ENCODE measurements around the gene MAP3K4. TPM values are rescaled to one million over a fixed set of nuclear protein-coding genes. Genes with fewer than 3 reads are reported as not detected.
A peak's percentile ranks its signal among the peaks of the same experiment; 100 is the strongest.

Gene MAP3K4
- total RNA-seq, 1 donor from 2014 or later: 31.9 TPM

DNA sequence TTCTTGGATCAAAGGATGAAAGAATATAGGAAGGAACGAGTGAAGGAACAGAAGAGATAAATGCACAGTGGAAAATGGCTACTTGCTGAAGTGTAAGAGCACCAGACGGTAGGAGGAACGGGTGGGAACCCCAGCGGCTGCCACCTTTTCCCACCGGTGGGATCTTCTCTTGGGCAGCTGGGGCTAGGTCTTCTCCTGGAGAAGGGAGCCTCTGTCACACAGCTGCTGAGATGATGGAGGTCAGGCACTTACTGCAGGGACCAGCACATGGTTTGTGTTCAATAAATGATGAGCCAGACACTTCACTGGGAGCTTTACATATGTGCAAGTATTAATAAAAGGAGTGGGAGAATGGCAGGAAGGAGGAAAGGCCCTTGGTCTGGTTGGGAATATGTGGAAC is 158.6 kb downstream of the MAP3K4 start:
- no peak for DNase-seq (ENCODE audit: low read depth)
- no peak overlapping the region for H3K4me3 ChIP-seq (ENCODE audit: low read depth, low read length)
- TF ChIP-seq, protein P1, sequence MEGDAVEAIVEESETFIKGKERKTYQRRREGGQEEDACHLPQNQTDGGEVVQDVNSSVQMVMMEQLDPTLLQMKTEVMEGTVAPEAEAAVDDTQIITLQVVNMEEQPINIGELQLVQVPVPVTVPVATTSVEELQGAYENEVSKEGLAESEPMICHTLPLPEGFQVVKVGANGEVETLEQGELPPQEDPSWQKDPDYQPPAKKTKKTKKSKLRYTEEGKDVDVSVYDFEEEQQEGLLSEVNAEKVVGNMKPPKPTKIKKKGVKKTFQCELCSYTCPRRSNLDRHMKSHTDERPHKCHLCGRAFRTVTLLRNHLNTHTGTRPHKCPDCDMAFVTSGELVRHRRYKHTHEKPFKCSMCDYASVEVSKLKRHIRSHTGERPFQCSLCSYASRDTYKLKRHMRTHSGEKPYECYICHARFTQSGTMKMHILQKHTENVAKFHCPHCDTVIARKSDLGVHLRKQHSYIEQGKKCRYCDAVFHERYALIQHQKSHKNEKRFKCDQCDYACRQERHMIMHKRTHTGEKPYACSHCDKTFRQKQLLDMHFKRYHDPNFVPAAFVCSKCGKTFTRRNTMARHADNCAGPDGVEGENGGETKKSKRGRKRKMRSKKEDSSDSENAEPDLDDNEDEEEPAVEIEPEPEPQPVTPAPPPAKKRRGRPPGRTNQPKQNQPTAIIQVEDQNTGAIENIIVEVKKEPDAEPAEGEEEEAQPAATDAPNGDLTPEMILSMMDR (conservative IDR thresholded peaks at IDR 0.05; ENCODE audit: low read depth, low read length): no peak

DNA sequence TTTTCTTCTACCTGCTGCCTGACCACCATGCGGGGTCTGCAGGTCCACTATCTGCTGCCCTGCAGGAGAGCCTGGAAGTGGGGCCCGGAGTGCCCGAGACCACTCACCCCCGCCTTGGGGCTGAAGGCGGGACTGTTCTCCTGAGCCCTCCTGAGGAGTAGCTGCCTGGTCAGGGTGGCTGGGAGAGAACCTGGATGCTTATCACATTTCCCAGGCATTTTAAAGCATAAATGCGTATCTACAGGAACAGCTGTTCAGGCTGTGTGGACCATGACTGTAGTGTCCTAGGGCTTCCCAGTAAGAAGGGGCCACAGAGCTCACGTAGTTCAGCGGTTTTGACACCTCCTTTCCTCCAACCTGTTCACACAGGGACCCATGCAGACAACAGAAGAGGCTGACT is 159.0 kb downstream of the MAP3K4 start:
- DNase-seq (ENCODE audit: low read depth): no peak
- no peak overlapping the region for H3K4me3 ChIP-seq (ENCODE audit: low read depth, low read length)
- TF ChIP-seq, protein P1 (conservative IDR thresholded peaks at IDR 0.05; ENCODE audit: low read depth, low read length): no peak

DNA sequence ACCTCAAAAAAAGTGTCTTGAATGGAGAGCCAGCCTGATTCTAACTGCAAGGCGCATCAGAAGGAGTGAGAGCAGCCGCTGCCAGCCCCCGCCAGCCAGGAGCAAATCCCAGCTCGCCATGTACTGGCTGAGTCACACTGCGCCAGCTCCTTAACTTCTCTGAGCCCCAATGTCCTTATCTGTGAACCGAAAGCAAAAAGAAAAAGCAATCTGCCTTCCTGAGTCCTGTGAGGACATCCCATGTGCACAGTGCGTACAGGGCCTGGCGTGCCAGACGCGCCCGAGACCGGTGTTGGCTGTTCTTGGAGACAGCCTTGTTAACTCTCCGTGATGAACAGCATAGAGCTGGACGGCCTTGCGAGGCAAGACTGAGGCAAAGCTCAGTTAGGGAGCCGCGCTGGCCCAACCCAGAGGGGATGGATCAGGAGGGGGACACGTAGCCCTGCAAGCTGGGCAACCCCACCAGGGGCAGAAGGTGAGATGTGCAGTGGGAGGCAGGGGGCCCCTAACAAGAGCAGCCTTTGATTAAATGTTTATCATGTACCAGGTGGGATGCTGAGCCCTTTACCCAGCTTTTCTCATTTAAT is 159.6 kb downstream of the MAP3K4 start:
- no peak for DNase-seq (ENCODE audit: low read depth)
- no peak overlapping the region for H3K4me3 ChIP-seq (ENCODE audit: low read depth, low read length)
- TF ChIP-seq, protein P1 (conservative IDR thresholded peaks at IDR 0.05; ENCODE audit: low read depth, low read length): no peak

DNA sequence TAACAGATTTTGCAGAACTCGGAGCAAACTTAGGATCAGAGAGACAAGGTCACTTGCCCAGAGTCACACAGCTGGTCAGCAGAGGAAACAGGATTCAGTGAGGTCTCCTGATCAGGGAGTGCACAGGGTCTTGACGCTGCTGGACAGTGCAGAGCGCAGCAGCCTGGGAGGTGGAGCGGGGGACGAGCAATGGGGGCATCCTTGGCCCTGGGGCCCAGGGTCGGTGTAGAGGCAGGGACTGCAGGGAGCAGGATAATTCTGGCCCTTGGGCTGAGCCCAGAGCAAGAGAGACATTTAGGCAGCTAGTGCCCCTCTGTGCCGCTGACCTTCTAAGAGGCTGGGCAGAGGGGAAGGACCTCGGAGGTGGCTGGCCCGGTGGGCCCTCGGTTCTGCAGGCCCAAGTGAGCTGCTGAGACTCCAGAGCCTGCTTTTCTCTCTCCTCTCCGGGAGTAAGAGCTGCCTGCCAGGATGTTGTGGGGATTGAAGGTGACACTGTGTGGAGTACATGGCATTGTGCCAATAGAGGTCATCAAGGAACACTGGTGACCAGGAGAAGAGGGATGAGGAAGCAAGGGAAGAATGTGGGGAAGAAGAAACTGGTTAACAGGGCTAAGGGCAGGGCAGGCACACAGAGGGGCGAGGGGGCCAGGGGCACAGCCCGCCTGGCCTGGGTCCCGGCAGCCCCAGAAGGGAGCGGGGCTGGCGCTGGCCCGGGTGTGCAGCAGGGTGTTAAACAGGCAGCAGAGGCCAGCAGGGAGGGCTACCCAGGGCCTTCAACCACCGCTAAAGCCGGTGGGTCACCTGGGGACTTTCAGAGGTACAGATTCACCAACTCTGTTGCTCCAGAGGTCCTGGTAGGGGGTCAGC is 160.3 kb downstream of the MAP3K4 start:
- no peak overlapping the region for H3K4me3 ChIP-seq (ENCODE audit: low read depth, low read length)
- no peak for DNase-seq (ENCODE audit: low read depth)
- TF ChIP-seq, protein P1 (conservative IDR thresholded peaks at IDR 0.05; ENCODE audit: low read depth, low read length): no peak

DNA sequence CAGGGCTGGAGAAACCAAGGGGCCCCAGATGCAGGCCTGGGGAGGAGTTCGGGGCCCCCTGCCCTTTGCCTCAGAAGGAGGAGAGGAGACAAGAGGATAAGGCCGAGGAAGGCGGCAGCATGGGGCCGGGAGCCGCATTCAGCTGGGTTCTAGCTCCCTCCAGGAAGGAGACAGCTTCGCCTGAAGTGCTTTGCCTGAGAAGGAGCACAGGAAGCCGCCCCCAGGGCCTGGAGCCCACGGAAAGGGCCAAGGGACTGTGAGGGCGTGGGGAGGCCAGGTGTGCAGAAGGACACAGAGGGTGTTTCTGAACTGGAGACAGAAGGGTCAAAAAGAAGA is 160.9 kb downstream of the MAP3K4 start:
- TF ChIP-seq, protein P1 (conservative IDR thresholded peaks at IDR 0.05; ENCODE audit: low read depth, low read length): no peak
- no peak for DNase-seq (ENCODE audit: low read depth)
- H3K4me3 ChIP-seq (ENCODE audit: low read depth, low read length): no peak overlapping the region

DNA sequence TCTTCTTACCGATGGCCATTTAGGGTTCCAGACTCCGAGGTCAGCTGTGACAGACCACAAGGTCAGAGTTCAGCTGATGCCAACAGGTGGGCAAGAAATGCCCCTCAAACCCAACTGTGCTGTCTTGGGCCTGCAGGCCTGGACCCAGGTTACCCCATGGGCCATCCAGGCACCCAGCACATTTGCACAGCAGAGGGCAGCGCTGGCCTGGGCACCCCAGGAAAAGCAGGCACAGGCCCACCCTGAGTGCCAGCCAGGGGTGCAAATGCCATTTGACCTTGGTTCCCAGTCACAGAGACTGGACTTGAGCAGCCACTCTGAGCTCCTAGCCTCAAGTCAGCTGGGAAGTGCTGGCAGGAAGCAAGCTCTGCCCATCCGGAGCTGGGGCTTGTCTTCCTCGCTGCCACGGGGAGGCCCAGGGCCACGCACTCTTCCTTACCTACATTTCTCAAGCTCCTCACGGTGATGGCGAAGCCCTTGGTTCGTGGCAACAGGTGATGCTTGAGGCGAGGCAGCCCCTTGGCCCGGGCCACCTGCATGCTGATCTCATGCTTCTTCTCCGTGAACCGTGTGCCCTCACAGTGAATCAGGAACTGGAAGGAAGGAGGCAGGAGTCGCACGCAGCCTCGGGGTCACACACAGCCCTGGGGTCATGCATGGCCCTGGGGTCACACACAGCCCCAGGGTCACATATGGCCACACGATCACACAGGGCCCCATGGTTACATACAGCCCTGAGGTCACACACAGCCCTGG is 161.5 kb downstream of the MAP3K4 start:
- no peak for DNase-seq (ENCODE audit: low read depth)
- no peak overlapping the region for H3K4me3 ChIP-seq (ENCODE audit: low read depth, low read length)
- TF ChIP-seq, protein P1 (conservative IDR thresholded peaks at IDR 0.05; ENCODE audit: low read depth, low read length): peak; percentile 72
